Effector memory CD8-positive, alpha-beta T cell (primary cell): Measurements from ENCODE around the gene MGMT.

Experiments used
- ATAC-seq: fragments of 150-1000 bp; cut with Tn5 transposase; replicated peaks from 2 replicates; pipeline ENCODE4 v1.10.0; 2021; ENCODE audit warnings: mild to moderate bottlenecking, moderate library complexity
- DNase-seq, 3 experiments: peaks; one replicate each; pipeline ENCODE4 v3.0.0; 2021
- H3K27ac Mint-ChIP-seq, 2 donors: one replicate each; pipeline ENCODE4 v1.8.0; 2022; ENCODE audit warnings: mild to moderate bottlenecking in 2 of 2, mixed read lengths in 2 of 2, moderate library complexity in 2 of 2
- H3K27me3 Mint-ChIP-seq, 2 donors: one replicate each; pipeline ENCODE4 v1.8.0; 2022; ENCODE audit warnings: mixed read lengths in 2 of 2
- H3K36me3 Mint-ChIP-seq: one replicate; pipeline ENCODE4 v1.8.0; 2022; ENCODE audit warnings: mild to moderate bottlenecking, moderate library complexity, mixed read lengths; ENCODE audit not compliant: insufficient read depth
- H3K4me1 Mint-ChIP-seq, 2 donors: one replicate each; pipeline ENCODE4 v1.8.0; 2022; ENCODE audit warnings: low read depth in 2 of 2, mixed read lengths in 2 of 2
- H3K4me3 Mint-ChIP-seq, 2 donors: one replicate each; pipeline ENCODE4 v1.8.0; 2022; ENCODE audit warnings: mild to moderate bottlenecking in 2 of 2, mixed read lengths in 2 of 2, moderate library complexity in 2 of 2
- H3K9me3 Mint-ChIP-seq, 2 donors: one replicate each; pipeline ENCODE4 v1.8.0; 2022; ENCODE audit warnings: mixed read lengths in 2 of 2

Gene MGMT

GRCh38 chr10:129765664-129766550 lies 298.9 kb downstream of the MGMT start:
- H3K36me3 Mint-ChIP-seq = peaks cover 2% of the 10 kb centered on the region

GRCh38 chr10:129766611-129767550 lies 299.8 kb downstream of the MGMT start:
- H3K36me3 Mint-ChIP-seq = peaks cover 6% of the 10 kb centered on the region
- H3K9me3 Mint-ChIP-seq = no peaks in the 10 kb centered on the region
- H3K27ac Mint-ChIP-seq = no peak overlapping the region
- no peak for ATAC-seq
- H3K4me1 Mint-ChIP-seq = no peaks in the 10 kb centered on the region
- DNase-seq = no peak
- H3K27me3 Mint-ChIP-seq = no peaks in the 10 kb centered on the region
- no peak overlapping the region for H3K4me3 Mint-ChIP-seq

More at GRCh38 chr10:129765664-129766550, 298.9 kb downstream of the MGMT start:
- no peak for DNase-seq
- no peaks in the 10 kb centered on the region for H3K4me1 Mint-ChIP-seq
- no peak overlapping the region for H3K4me3 Mint-ChIP-seq
- no peak overlapping the region for H3K27ac Mint-ChIP-seq
- H3K27me3 Mint-ChIP-seq = no peaks in the 10 kb centered on the region
- ATAC-seq = no peak
- H3K9me3 Mint-ChIP-seq = no peaks in the 10 kb centered on the region

- ATAC-seq = no peak
- Mint-ChIP-seq H3K27ac (no peak overlapping the region), H3K9me3 (no peaks in the 10 kb centered on the region), H3K4me3 (no peak overlapping the region), H3K36me3 (peaks cover 6% of the 10 kb centered on the region), H3K4me1 (no peaks in the 10 kb centered on the region), H3K27me3 (no peaks in the 10 kb centered on the region)
- DNase-seq = no peak
Observed at GRCh38 chr10:129767751-129768150, 300.7 kb downstream of the MGMT start.

GRCh38 chr10:129768437-129769355 lies 301.7 kb downstream of the MGMT start:
- no peaks in the 10 kb centered on the region for H3K27me3 Mint-ChIP-seq
- H3K9me3 Mint-ChIP-seq = no peaks in the 10 kb centered on the region
- no peak for ATAC-seq
- H3K4me1 Mint-ChIP-seq = no peaks in the 10 kb centered on the region
- H3K4me3 Mint-ChIP-seq = no peak overlapping the region
- H3K36me3 Mint-ChIP-seq = peaks cover 6% of the 10 kb centered on the region
- no peak overlapping the region for H3K27ac Mint-ChIP-seq
- DNase-seq = no peak

GRCh38 chr10:129769381-129770116 lies 302.5 kb downstream of the MGMT start:
- H3K27me3 Mint-ChIP-seq = no peaks in the 10 kb centered on the region
- peaks cover 6% of the 10 kb centered on the region for H3K36me3 Mint-ChIP-seq

GRCh38 chr10:129770286-129770685 lies 303.2 kb downstream of the MGMT start:
- no peak overlapping the region for H3K27ac Mint-ChIP-seq
- DNase-seq (no peak), ATAC-seq (no peak)
- H3K36me3 Mint-ChIP-seq = peaks cover 6% of the 10 kb centered on the region
- H3K4me3 Mint-ChIP-seq = no peak overlapping the region
- H3K9me3 Mint-ChIP-seq = no peaks in the 10 kb centered on the region
- no peaks in the 10 kb centered on the region for H3K4me1 Mint-ChIP-seq
- H3K27me3 Mint-ChIP-seq = no peaks in the 10 kb centered on the region

More at GRCh38 chr10:129769381-129770116, 302.5 kb downstream of the MGMT start:
- DNase-seq (no peak), ATAC-seq (no peak)
- Mint-ChIP-seq H3K27ac (no peak overlapping the region), H3K4me1 (no peaks in the 10 kb centered on the region), H3K9me3 (no peaks in the 10 kb centered on the region), H3K4me3 (no peak overlapping the region)

- H3K27me3 Mint-ChIP-seq = no peaks in the 10 kb centered on the region
- no peaks in the 10 kb centered on the region for H3K9me3 Mint-ChIP-seq
- peaks cover 6% of the 10 kb centered on the region for H3K36me3 Mint-ChIP-seq
- H3K27ac Mint-ChIP-seq = no peak overlapping the region
- ATAC-seq = no peak
- no peak overlapping the region for H3K4me3 Mint-ChIP-seq
- no peaks in the 10 kb centered on the region for H3K4me1 Mint-ChIP-seq
- no peak for DNase-seq
Observed at GRCh38 chr10:129771024-129771423, 304.0 kb downstream of the MGMT start.

GRCh38 chr10:129771576-129771975 lies 304.5 kb downstream of the MGMT start:
- Mint-ChIP-seq H3K27ac (no peak overlapping the region), H3K4me1 (no peaks in the 10 kb centered on the region), H3K36me3 (peaks cover 6% of the 10 kb centered on the region), H3K9me3 (no peaks in the 10 kb centered on the region), H3K27me3 (no peaks in the 10 kb centered on the region), H3K4me3 (no peak overlapping the region)
- no peak for DNase-seq
- no peak for ATAC-seq

- H3K4me3 Mint-ChIP-seq = no peak overlapping the region
- no peak overlapping the region for H3K27ac Mint-ChIP-seq
- ATAC-seq (no peak), DNase-seq (no peak)
- peaks cover 10% of the 10 kb centered on the region for H3K36me3 Mint-ChIP-seq
- no peaks in the 10 kb centered on the region for H3K27me3 Mint-ChIP-seq
- peaks cover 0 to 2% of the 10 kb centered on the region in 2 donors for H3K9me3 Mint-ChIP-seq
- no peaks in the 10 kb centered on the region for H3K4me1 Mint-ChIP-seq
Observed at GRCh38 chr10:129771991-129772431, 305.0 kb downstream of the MGMT start.

GRCh38 chr10:129772468-129773358 lies 305.7 kb downstream of the MGMT start:
- H3K9me3 Mint-ChIP-seq = peaks cover 0 to 3% of the 10 kb centered on the region in 2 donors
- no peaks in the 10 kb centered on the region for H3K27me3 Mint-ChIP-seq

GRCh38 chr10:129773359-129773990 lies 306.4 kb downstream of the MGMT start:
- peaks cover 0 to 3% of the 10 kb centered on the region in 2 donors for H3K9me3 Mint-ChIP-seq
- H3K4me1 Mint-ChIP-seq = no peaks in the 10 kb centered on the region
- peaks cover 11% of the 10 kb centered on the region for H3K36me3 Mint-ChIP-seq
- no peaks in the 10 kb centered on the region for H3K27me3 Mint-ChIP-seq
- ATAC-seq (no peak), DNase-seq (no peak)
- no peak overlapping the region for H3K4me3 Mint-ChIP-seq
- H3K27ac Mint-ChIP-seq = no peak overlapping the region

More at GRCh38 chr10:129772468-129773358, 305.7 kb downstream of the MGMT start:
- Mint-ChIP-seq H3K36me3 (peaks cover 11% of the 10 kb centered on the region), H3K27ac (no peak overlapping the region), H3K4me3 (no peak overlapping the region), H3K4me1 (no peaks in the 10 kb centered on the region)
- DNase-seq (no peak), ATAC-seq (no peak)
